GM19372 (cell line): ENCODE measurements around the gene PRKN.
"Not testable (repeated sequence)": the region's sequence is repeated elsewhere in the genome, so short reads cannot be mapped to it uniquely, and the experiment has no call there.

ENCODE experiments used
- ATAC-seq: cut with Tn5 transposase; IDR thresholded peaks from one replicate; pipeline ENCODE4 v1.9.1; 2021; ENCODE audit warnings: mild to moderate bottlenecking, low read depth, moderate library complexity; ENCODE audit not compliant: unreplicated experiment

The PRKN gene

DNA sequence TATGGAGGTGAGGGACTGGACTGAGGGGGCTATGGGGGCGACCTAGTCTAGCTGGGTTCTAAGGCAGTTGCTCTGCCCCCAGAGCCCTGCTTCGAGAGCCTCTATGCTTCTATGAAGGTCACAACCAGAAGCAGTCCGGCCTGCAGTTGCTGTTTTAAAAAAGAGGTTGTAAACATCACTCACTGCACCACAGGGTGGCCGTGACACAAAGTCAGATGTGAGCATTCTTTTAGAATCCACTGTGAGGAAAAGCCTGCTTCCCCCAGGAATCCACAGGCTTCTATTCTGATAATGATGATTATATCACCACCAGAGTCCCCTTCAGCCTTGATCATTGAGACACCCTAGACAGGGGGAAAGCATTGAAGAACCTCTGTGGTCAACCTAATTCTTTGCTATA, 1224.0 kb downstream of the PRKN start:
- no peak for ATAC-seq

GRCh38 chr6:161498881-161499280, 1228.7 kb downstream of the PRKN start:
- ATAC-seq, result no peak

- ATAC-seq, result no peak
Measured at GRCh38 chr6:161498359-161498758, 1229.2 kb downstream of the PRKN start.

GRCh38 chr6:161496941-161497340, 1230.6 kb downstream of the PRKN start:
- ATAC-seq, result no peak

DNA sequence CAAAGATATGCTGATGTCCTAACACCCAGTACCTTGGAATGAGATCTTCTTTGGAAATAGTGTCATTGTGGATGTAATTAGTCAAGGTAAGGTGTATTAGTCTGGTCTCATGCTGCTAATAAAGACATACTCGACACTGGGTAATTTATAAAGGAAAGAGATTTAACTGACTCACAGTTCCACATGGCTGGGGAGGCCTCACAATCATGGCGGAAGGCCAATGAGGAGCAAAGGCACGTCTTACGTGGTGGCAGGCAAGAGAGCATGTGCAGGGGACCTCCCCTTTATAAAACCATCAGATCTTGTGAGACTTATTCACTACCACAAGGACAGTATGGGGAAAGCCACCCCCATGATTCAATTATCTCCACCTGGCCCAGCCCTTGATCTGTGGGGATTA, 1231.3 kb downstream of the PRKN start:
- not testable (repeated sequence) for ATAC-seq

DNA sequence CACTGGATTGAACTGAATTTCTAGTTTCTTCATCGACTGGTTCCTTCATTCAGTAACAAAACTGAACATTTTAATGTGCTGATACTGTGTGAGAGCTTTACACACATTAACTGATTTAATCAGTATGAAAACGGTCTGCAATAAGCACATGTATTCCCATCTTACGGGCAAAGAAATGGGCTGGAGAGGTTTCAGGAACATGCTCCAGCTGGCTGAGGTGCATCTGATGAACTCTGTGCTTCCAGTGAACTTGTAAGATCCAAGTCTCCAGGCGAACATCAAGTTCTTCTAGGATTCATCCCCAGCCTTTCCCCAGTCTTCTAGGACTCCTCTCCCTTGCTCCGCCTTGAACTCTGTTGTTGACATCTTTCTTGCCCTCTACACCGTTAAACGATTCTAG, 1233.0 kb downstream of the PRKN start:
- no peak for ATAC-seq

DNA sequence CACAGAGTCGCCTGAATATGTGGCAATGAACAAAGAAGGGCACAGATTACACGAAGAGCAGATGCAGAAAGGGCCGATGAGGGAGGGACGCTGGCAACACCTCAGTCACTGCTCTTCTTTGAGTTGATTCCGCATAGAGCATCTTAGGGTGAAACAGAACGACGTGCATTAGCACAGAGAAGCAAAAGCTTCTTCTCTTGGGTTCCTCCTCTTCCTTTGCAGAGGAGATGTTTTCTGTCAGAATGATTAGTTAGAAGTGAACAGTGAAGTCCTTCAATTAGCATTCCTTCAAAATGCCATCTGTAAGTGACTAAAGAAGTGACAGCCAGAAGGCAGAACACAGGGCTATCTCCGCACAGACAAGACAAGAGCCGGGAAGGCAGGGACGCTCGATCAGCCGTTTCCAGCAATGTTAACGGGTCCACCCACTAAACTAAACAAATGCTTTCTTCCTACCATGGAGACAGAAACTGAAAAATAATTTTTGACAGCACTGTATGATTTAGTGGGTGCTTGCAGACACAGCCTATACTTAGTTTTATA, 1233.9 kb downstream of the PRKN start:
- ATAC-seq, result no peak

DNA sequence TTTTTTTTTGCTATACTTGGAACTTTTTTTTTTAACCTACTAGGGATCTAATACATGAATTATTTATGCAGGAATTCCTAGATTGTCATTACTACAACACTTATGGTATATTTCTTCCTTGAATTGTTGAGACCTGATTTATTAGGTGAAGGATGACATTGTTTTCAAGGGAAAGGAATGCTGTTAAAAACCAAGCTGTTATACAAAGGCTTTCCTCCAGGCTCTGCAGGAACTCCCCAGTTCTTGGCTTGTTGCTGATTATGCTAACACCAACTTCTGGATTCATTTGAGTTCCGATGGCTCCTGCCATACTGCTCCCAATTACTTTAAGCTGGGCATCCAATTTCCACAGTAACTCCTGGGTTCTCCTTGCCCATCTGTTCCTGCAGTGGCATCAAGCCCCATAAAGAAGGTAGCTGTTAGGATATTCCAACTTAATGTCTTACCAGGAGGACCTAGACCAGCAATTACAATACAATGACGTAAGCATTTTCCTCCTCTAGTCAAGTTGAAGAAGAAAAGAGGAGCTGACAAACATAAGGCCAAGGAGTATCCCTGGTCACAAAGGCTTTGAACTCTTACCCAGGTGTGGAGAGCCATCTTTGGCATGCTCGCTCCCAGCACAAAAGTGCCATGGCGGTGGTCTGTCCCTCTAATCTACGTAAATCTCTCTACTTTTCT, 1237.8 kb downstream of the PRKN start:
- ATAC-seq, result no peak

DNA sequence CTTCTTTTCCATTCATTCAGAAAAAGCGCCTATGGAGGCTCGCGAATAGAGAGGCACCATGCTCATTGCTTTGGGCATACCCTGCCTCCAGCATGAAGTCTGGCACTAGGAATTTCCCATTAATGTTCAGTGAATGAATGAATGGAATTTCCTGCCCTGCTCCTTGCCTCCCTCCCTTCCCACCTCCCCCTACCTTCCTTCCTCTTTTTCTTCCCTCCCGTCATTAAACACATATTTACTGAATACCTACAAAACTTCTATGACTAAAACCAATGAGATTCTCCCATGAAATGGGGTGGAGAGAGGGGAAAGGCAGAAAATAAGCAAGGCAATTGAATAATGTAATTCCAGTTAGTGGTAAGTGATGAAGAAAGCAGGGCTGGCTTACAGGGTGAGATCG, 1239.9 kb downstream of the PRKN start:
- ATAC-seq, result no peak

GRCh38 chr6:161487217-161487531, 1240.4 kb downstream of the PRKN start:
- no peak for ATAC-seq

DNA sequence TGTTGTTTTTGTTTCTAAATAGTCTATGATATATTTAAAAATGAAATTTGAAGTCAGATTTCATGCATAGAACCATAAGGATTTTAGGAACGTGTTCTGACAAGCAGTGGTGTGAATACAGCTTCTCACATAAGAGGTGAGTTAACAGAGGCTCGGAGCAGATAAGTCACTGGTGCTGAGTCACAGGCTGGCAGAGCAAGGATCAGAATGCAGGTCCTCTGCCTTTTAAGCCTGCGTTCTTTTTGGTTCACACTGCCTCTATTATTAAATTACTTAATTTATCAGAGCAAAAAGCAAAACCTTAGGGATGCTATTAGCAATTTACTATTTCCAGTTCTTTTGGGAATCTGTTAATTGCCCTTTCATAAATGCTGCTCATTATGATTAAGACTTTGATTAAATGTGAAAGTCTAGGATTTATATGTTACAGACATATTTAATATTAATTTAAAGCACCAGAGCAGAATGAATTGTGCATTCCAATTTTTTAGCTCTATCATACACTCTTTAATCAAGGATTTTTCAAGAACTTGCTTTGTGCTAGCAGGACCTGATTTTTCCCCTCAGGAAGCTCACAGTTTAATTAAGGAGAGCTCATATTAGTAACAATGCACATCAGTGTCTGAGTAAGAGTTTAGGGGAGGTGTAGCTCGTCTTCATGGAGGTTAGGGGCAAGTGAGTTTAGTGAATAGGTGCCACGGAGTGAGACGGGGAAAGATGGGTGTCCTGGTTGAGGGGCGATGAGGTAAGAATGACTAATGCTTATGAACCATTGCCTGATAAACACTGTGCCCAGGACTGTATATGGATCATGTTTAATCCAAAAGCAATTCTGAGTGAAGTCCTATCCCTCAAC, 1241.0 kb downstream of the PRKN start:
- ATAC-seq, result no peak

DNA sequence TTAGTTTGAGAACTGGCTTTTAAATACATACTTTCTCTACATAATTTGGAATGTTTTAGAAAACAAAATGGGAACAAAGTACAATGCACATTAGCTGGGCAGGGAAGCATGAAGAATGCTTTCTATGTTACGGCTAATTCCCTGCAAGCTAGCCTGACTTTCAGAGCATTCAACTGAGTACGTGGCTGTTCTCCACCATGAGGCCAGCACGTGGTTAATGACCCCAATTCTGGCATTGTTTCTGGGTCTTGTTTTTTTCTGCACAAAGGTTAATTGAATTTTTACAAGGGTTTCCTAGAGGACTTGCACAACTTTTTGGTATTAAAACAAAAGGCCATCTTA, 1245.1 kb downstream of the PRKN start:
- no peak for ATAC-seq

DNA sequence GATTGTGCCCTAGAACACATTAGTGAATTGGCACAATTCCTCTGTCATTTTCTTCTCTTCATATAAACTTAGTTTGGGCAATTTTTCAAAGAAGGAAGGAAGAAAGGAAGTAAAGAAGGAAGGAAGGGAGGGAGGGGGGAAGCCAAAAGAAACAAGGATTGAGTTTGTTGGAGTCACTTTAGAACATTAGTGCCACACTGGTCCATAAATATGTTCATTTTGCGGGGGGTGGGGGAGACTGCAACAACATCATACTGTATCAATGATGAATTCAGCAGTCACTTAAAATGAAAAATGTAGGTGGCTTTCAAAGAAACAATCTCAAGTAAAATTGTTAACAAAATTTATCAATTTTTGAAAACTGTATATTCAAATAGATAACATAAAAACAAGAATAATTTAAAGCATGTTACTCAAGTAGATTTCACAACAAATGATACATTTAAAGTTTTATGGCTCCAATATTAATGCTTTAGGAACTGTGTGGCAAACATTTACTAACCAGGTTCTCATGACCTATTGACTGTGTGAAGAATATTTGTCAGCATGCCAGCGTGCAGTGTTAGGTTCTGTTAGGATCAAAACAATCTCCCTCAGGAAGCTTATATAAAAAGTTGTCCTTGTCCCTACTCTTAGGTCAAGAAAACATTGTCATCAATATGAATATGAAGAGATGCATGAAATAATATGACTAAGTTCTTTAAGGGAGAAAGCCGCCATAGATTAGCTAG, 1245.6 kb downstream of the PRKN start:
- no peak for ATAC-seq

DNA sequence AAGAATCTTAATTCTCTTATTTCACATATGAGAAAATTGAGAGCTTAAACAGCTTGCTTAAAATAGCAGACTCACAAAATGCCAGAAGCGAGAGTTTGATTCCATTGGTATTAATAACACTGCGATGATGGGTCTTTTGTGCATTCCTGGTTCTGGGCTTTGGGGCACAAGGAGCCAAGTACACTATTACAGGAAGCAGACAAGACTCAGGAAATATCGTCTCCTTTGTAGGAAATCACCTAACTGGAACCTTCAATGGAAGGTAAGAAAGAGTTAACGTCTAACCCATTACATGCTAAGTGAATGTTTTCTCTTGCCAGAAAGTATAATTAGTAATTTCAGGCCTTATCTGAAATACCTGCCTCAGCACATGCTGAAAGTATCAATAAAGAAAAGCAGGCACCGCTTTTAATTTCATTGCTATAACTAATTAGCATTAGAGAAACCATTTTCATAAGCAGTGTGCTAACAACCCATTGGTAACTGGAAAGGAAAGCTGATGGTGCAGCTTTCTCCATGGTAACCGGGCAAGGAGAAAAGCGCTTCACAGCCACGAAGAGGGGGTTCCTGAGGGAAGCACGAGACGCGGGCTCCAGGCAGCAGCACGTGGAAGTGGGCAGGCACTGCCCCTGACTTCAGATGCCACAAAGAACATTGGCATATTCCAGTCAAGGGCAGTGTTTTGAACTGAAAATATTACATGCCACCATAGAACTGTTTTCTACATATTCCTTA, 1247.0 kb downstream of the PRKN start:
- no peak for ATAC-seq

DNA sequence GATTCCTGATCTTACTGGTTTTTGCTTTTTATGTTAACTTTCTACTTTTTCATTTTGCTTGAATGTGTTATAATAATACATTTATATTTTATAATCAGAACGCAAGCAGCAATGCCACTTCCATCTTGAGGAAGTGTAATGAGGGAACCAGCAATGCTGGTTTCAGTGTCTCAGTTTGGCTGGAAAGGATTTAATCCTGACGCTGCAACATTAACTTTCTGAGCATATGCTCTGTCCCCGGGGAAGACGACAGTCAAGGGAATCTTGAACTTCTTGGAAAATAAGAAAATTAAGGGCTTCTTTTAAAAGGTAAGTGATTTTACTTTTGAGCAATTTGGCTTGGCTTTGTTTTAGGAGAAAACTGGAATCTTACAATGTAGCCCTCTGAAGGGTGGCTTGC, 1248.2 kb downstream of the PRKN start:
- ATAC-seq, result no peak

DNA sequence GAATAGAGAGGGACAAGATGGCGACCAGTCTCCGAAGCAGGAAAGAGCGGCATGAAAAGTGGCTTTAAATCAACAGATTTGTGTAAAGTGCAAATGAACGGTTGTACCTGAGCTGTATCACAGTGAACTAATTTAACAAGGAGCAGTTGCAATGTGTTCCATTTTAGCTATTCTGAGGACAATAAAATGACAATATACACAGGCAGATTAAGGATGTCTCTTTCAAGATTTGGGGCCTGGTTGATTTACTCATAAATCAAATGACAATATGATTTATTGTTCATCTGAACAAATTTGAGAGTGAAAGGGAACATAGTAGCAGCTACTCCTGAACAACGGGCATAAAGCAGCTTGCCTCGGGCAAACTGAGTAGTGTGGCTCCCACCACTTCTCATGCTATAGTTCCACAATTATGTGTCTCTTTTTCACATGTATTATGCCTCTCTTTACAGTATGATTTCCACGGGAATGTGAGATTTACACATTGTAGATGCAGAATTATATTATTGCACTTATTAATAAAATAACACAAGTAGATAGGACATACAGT, 1249.6 kb downstream of the PRKN start:
- ATAC-seq, result no peak

GRCh38 chr6:161476711-161477110, 1250.9 kb downstream of the PRKN start:
- no peak for ATAC-seq

- ATAC-seq, result no peak
Measured at GRCh38 chr6:161465403-161465802, 1262.2 kb downstream of the PRKN start.

DNA sequence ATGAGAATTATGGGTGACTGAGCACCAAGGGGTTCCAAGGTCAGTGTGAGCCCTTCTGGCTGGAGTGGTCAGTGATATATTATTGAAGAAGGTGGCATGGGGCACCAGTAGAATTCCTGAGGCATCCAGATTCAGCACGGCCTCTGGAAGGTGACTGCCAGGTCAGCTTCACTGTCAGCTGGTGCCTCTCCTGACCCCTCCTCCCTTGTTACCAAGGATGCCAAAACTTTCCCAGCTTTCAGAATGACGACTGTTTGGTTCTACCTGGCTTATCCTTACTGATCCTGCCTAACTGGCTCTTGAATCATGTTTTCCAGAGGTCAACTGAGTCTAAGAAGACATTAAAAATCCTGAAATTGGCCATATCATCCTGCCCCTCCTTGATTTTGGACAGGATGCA, 1264.5 kb downstream of the PRKN start:
- ATAC-seq, result no peak

DNA sequence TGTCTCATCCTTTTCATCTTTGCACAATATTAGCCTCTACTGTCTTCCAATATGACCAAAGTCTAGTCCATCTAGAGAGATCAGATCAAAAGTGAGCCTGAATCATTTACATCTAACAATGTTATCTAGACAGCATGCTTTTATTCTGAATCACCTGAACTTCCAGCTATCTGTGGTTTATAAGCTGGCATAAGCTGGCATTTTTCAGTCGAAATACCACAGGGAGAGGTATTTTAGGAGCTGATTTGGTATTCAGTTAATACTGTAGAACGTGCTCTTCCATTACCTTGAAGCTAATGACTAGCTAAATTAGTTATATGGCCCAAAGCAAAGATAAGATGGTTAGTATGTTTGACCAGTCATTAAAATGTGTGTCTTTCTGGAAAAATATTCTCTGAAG, 1265.4 kb downstream of the PRKN start:
- ATAC-seq, result no peak
